GM18867 (cell line): Measurements from ENCODE around the gene ANKRD33B.
"Not testable (repeated sequence)": the region's sequence is repeated elsewhere in the genome, so short reads cannot be mapped to it uniquely, and the experiment has no call there.

Experiments
- ATAC-seq: cut with Tn5 transposase; IDR thresholded peaks from one replicate; pipeline ENCODE4 v1.9.1; 2021; ENCODE audit warnings: mild to moderate bottlenecking, moderate library complexity; ENCODE audit not compliant: unreplicated experiment

The ANKRD33B gene

DNA sequence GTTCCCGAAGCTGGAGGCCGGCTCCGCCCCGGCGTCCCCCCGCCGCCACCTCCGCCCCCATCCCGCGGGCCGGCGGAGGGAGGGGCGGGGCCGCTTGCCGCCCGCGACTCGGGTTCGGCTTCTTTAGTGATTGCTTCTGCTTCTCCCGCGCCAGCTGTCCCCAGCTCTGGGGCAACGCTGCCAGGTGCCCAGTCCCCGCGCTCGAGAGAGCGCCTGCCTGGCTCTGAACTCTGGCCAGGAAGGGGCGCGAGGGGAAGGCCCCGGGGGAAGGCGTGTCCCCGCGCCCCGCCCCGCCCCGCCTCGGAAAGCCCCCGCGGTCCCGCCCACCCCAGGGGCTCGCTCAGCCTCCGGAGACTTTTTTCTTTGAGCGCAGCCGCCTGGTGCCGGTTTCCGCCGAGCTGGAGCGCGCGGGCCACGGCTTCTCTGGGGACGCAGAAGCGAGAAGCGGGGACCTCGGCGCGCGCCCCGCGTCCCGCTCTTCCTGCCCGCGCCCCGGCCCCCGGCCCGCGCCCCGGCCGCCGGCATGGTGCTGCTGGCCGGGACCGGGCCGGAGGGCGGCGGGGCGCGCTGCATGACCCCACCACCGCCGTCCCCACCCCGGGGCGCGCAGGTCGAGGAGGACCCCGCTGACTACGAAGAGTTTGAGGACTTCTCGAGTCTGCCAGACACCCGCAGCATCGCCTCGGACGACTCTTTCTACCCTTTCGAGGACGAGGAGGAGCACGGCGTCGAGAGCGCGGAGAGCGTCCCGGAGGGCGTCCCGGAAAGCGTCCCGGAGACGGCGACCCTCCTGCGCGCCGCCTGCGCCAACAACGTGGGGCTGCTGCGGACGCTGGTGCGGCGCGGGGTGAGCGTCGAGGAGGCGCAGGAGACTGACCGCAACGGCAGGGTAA is at the start of gene ANKRD33B:
TSS of gene ANKRD33B (plus strand) at position 126 of the 893 bp plus-strand sequence. CDS start at position 524, 398 bp downstream.
- ATAC-seq = peak; percentile 62

DNA sequence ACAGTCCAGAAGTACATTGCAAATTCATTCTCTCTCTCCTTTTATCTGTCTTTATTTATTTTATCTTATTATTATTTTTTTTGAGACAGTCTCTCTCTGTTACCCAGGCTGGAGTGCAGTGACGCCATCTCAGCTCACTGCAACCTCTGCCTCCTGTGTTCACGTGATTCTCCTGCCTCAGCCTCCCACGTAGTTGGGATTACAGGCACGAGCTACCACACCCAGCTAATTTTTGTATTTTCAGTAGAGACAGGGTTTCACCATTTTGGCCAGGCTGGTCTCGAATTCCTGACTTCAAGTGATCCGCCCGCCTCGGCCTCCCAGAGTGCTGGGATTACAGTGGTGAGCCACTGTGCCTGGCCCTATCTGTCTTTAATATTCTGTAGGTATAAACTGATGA is 49.3 kb upstream of the ANKRD33B start:
- not testable (repeated sequence) for ATAC-seq

GRCh38 chr5:10515492-10515891 is 48.4 kb upstream of the ANKRD33B start:
- no peak for ATAC-seq

GRCh38 chr5:10518347-10518746 is 45.5 kb upstream of the ANKRD33B start:
- ATAC-seq = no peak

DNA sequence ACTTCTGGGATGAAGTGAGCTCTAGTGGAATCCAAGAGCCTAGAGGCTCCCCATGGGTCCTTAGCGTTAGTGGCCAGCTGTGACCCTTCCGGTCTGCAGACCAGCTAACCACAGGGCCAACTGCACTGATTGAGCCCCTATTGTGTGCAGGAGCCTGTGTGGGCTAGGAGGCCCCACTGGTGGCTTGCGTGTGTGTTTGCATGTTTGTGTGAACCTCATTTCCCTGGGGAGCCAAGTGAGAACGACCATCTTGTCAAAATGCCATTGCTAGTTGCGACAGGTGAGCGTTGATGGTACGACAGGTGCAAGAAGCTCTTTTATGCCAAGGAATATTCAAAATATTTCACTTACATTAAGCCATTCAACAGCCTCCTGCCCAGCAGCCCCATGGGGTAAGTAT is 44.1 kb upstream of the ANKRD33B start:
- ATAC-seq = no peak

GRCh38 chr5:10520706-10521105 is 43.2 kb upstream of the ANKRD33B start:
- ATAC-seq = no peak

DNA sequence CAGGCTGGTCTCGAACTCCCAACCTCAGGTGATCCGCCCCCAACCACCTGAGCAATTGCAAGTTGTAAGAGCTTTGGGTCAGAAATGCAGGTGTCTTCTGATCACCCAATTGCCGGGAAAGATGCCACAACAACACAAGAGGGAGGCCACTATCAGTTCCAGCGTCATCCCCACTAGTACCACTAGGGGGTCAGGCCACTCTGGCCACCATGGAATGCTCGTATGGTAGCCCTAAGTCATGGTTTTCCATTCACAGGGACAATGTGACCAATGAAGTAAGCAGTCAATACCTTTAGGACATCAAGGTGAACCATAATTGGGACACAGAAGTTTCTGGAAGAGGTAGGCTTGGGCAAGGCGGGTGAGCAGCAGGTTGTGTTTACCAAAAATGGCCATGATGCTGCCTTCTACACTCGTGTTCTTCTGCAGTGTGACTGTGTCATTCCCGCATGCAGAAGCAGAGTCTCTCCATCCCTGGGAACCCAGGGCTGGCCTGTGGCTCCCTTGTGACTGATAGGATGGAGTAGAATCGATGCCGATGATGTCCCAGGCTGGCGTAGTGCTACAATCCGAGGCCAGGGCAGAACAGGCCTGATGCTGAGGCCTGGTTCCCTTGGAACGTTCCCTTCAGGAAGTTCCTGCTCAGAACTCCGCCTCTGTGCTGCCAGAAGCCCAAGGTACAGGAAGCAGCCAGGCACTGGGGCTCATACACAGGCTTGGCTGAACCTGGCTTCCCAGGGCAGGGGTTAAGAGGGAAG is 42.2 kb upstream of the ANKRD33B start:
- no peak for ATAC-seq

DNA sequence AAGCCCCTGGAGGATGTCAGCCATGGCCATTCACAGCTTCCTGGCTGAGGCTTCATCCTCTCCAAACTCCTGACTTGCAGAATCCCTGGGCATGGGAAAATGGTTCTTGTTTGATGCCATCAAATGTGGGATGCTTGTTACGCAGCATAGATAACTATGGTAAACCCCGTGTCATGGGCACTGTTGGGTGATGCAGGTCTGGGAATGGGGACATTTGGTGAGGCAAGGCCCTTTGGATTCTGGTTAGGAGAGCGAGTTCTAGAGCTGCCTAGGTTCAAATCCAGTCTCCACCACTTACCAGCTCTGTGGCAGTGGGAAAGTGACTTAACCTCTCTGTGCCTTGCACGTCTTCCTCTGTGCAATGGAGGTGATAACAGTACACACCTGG is 41.7 kb upstream of the ANKRD33B start:
- ATAC-seq = no peak

GRCh38 chr5:10524376-10525123 is 39.3 kb upstream of the ANKRD33B start:
- no peak for ATAC-seq

DNA sequence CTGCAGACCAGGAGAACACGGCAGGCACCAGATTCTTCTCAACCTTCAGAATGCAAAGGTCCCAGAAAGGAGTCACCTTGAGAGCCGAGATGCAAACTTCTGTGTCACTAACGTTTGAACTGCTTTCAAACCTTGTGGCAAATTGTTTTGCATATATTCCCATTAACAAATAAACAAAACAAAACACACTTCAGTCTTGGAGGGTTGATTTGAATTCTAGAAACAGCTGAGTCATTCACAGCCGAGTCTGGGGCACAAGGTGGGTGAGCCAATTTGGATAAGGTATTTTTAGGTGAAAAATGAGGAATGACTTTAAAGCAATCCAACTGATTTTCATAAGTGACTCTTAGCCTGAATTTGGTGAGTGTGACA is 38.8 kb upstream of the ANKRD33B start:
- ATAC-seq = peak; percentile 83

GRCh38 chr5:10527281-10527950 is 36.5 kb upstream of the ANKRD33B start:
- no peak for ATAC-seq

- ATAC-seq = no peak
Measured at GRCh38 chr5:10528056-10528816, 35.6 kb upstream of the ANKRD33B start.

GRCh38 chr5:10528827-10529226 is 35.0 kb upstream of the ANKRD33B start:
- no peak for ATAC-seq

DNA sequence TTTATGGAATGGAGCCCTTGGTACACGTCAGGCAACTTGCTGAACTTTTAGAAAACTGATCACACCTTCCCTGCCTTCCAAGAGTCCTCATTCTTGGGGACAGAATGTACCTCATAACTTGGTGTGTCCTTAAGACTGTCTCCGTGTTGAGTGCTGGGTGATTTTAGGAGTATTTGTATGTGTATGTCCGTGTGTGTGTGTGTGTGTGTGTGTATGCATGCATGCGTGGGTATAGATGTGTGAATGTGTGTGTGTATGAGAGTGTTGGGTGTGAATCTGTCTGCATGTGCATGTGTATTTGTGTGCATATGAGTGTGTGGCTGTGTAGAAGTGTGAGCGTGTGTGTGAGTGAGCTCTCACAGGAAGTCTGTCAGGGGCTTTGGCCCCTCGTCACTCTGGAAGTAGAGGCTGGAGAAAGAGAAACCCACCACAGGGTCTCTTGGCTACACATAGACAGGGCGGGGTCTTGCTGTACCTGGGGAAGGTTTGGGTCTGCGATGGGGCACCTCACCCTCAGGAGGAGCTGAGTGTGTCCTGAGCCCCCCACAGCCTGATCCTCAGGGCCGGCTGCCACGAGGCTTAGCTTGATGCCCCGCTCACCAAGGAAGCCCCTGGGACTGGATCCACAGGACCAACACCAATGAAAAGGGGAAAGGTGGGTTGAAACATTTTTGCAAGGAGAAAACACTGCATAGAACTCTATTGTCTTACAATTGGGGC is 33.1 kb upstream of the ANKRD33B start:
- ATAC-seq = no peak

- no peak for ATAC-seq
Measured at GRCh38 chr5:10532421-10532820, 31.4 kb upstream of the ANKRD33B start.

DNA sequence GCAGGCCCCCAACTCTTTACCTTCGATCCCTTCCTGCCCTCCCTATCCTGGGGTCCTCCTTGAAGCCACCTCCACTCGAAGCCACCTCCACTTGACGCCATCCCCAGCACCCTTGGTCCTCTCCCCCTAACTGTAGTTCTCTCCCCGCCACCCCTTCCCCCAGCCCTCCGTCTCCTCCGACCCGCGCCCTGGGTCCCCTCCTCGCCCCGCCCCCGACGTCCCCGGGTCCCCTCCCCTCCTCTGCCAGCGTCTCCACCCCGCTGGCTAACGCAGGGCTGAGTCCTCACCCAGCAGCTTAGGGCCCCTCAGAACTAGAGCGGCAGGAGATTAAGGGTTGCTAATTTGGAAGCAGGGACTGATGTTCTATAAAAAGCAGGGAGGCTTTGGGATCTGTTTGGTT is 30.6 kb upstream of the ANKRD33B start:
- no peak for ATAC-seq

DNA sequence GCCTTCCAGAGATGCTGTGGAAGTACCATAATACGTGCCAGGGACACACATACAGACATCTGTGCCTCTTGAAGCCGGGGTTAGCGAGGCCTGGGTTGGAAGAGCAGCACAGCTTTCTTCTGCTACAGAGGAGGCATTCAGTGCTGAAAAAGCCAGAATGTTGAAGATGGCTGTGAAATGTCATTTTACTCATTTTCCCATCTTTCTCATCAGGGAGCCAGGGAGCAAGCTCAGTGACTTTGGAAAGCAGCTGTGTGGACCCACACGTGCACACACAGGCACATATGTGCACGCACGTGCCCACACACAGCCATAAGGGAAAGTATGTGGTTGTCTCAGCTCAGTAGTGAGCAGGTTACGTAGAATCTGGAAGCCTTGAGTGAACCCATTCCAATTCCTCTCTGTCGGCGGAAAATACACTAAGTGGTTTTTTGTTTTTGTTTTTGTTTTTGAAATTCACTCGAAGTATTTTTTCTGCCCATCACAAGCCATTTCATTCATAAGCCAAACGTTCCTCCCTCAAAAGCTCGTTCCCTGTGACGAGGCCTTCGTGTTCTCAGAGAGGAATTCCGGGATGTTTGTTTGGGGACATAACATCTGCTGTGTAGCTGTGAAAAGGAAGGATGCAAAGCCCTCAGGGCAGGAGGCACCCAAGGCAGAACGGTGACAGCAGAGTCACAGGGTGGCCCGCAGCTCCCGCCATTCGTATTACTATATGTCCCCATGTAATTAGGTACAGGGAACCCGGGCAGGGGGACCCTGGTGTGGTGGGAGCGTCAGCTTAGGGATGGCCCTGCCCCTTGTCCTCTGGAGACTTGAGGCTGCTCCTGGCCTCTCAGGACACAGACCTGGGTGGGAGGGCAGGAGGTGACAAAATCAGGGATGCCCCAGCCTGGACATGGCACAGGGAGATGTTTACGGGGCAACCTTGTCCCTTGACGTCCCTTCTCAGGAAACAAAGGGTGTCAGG is 29.0 kb upstream of the ANKRD33B start:
- ATAC-seq = no peak

- ATAC-seq = no peak
Measured at GRCh38 chr5:10536511-10536910, 27.4 kb upstream of the ANKRD33B start.
